DOHH2 (cell line): ENCODE measurements around the gene SEPTIN6.

ENCODE experiments used
- H3F3A ChIP-seq: fragments of 200-600 bp; sonication (generic), shearing (Covaris generic); 2 replicates; pipeline ENCODE4 v1.6.0; 2016; ENCODE audit warnings: antibody characterized with exemption, mild to moderate bottlenecking; ENCODE audit not compliant: control insufficient read depth, insufficient read depth
- H3K27ac ChIP-seq: fragments of 200-600 bp; sonication (generic); 2 replicates; pipeline ENCODE4 v1.5.1; 2014; ENCODE audit warnings: low read depth, mild to moderate bottlenecking, low read length, moderate library complexity
- H3K27me3 ChIP-seq: fragments of 200-600 bp; sonication (generic); 2 replicates; pipeline ENCODE4 v1.6.1; 2014; ENCODE audit warnings: mild to moderate bottlenecking, low read length, mixed read lengths; ENCODE audit not compliant: control insufficient read depth
- H3K36me3 ChIP-seq: fragments of 200-600 bp; sonication (generic); 2 replicates; pipeline ENCODE4 v1.6.1; 2014; ENCODE audit warnings: mild to moderate bottlenecking, low read length, moderate library complexity, mixed read lengths; ENCODE audit not compliant: control insufficient read depth
- H3K4me1 ChIP-seq: fragments of 200-600 bp; sonication (generic); 2 replicates; pipeline ENCODE4 v1.6.1; 2014; ENCODE audit warnings: mild to moderate bottlenecking, low read length, mixed read lengths; ENCODE audit not compliant: control insufficient read depth
- H3K4me2 ChIP-seq: fragments of 200-600 bp; sonication (generic); 2 replicates; pipeline ENCODE4 v1.6.0; 2014; ENCODE audit warnings: mild to moderate bottlenecking, low read length, moderate library complexity
- H3K4me3 ChIP-seq: fragments of 200-600 bp; sonication (generic); 2 replicates; pipeline ENCODE4 v1.5.1; 2014; ENCODE audit warnings: mild to moderate bottlenecking, low read length, mixed read lengths
- H3K79me2 ChIP-seq: fragments of 200-600 bp; sonication (generic); 2 replicates; pipeline ENCODE4 v1.6.1; 2014; ENCODE audit warnings: mild to moderate bottlenecking, low read length, mixed read lengths; ENCODE audit not compliant: control insufficient read depth
- H3K9me2 ChIP-seq: fragments of 200-600 bp; sonication (generic); replicated peaks from 2 replicates; pipeline ENCODE4 v1.6.1; 2014; ENCODE audit warnings: mild to moderate bottlenecking, low read length, mixed read lengths; ENCODE audit not compliant: control insufficient read depth
- H3K9me3 ChIP-seq: fragments of 200-600 bp; sonication (generic); 2 replicates; pipeline ENCODE4 v1.6.1; 2014; ENCODE audit warnings: antibody characterized with exemption, low read length, mixed read lengths; ENCODE audit not compliant: control insufficient read depth, insufficient read depth
- H4K20me1 ChIP-seq: fragments of 200-600 bp; sonication (generic); 2 replicates; pipeline ENCODE4 v1.6.0; 2014; ENCODE audit warnings: low read depth, mild to moderate bottlenecking, antibody characterized with exemption, low read length, moderate library complexity; ENCODE audit not compliant: control insufficient read depth, insufficient read depth
- CTCF ChIP-seq: fragments of 200-600 bp; sonication (generic); IDR thresholded peaks from one replicate; pipeline ENCODE4 v1.5.1; 2014; ENCODE audit warnings: antibody characterized with exemption, mild to moderate bottlenecking, low read depth, low read length; ENCODE audit not compliant: poor library complexity, severe bottlenecking
- EZH2phosphoT487 ChIP-seq: fragments of 200-600 bp; sonication (generic); IDR thresholded peaks from 2 replicates; pipeline ENCODE4 v1.6.1; 2017; ENCODE audit warnings: borderline replicate concordance, mild to moderate bottlenecking, antibody characterized with exemption, low read length, moderate library complexity, mixed read lengths

Gene SEPTIN6

GRCh38 chrX:119694601-119695534, 1.9 kb upstream of the SEPTIN6 start:
- Histone ChIP-seq H3F3A (peaks cover 10% of the 10 kb centered on the region; the same call in 1 of the 2 replicates), H3K27me3 (no peaks in the 10 kb centered on the region), H3K27ac (0 out of 2 replicates have a peak overlapping the region, but pooled peaks have one; percentile 8), H3K79me2 (peaks cover 38% of the 10 kb centered on the region), H3K36me3 (peaks cover 17% of the 10 kb centered on the region), H4K20me1 (no peaks in the 10 kb centered on the region), H3K9me2 (no peaks in the 10 kb centered on the region), H3K4me2 (peak overlapping the region; percentile 81), H3K4me1 (peaks cover 58% of the 10 kb centered on the region), H3K4me3 (peak overlapping the region; percentile 88), H3K9me3 (no peaks in the 10 kb centered on the region)
- TF ChIP-seq EZH2phosphoT487 (no peak), CTCF (no peak)

GRCh38 chrX:119693996-119694451, 1.1 kb upstream of the SEPTIN6 start:
- peak overlapping the region; percentile 88 for H3K4me3 ChIP-seq
- H3K27me3 ChIP-seq, result no peaks in the 10 kb centered on the region
- peaks cover 65% of the 10 kb centered on the region for H3K4me1 ChIP-seq
- peak overlapping the region; percentile 95 for H3K27ac ChIP-seq
- H3K4me2 ChIP-seq, result peak overlapping the region; percentile 81
- H3K79me2 ChIP-seq, result peaks cover 46% of the 10 kb centered on the region
- H3F3A ChIP-seq, result peaks cover 14% of the 10 kb centered on the region
- TF ChIP-seq CTCF (no peak), EZH2phosphoT487 (no peak)
- no peaks in the 10 kb centered on the region for H4K20me1 ChIP-seq
- no peaks in the 10 kb centered on the region for H3K9me2 ChIP-seq
- peaks cover 21% of the 10 kb centered on the region for H3K36me3 ChIP-seq
- no peaks in the 10 kb centered on the region for H3K9me3 ChIP-seq

GRCh38 chrX:119692191-119693039, 553 bp downstream of the SEPTIN6 start:
- Histone ChIP-seq H3K4me1 (peaks cover 74% of the 10 kb centered on the region), H4K20me1 (no peaks in the 10 kb centered on the region), H3K9me2 (no peaks in the 10 kb centered on the region), H3F3A (peaks cover 18% of the 10 kb centered on the region), H3K27me3 (no peaks in the 10 kb centered on the region), H3K4me2 (peak overlapping the region; percentile 81), H3K9me3 (no peaks in the 10 kb centered on the region), H3K27ac (peak overlapping the region; percentile 95), H3K79me2 (peaks cover 62% of the 10 kb centered on the region), H3K36me3 (peaks cover 24% of the 10 kb centered on the region), H3K4me3 (peak overlapping the region; percentile 88)
- TF ChIP-seq EZH2phosphoT487 (no peak), CTCF (no peak)
